Peyer's patch (tissue), 4 donors: ENCODE measurements around the gene ZBTB7C.

Experiments used
- CTCF ChIP-seq, 6 experiments: fragments of 450-650 bp in 4 of 6; fragments of 200-600 bp in 2 of 6; sonication (generic) in 1 of 6; IDR thresholded peaks; one replicate each; pipeline ENCODE4 v1.5.1; 2017 to 2019; ENCODE audit warnings: antibody characterized with exemption in 6 of 6, mild to moderate bottlenecking in 3 of 6, moderate library complexity in 1 of 6
- POLR2A ChIP-seq, 2 donors: fragments of 450-650 bp; IDR thresholded peaks; one replicate each; pipeline ENCODE4 v1.5.1; 2017; ENCODE audit warnings: antibody characterized with exemption in 2 of 2, mild to moderate bottlenecking in 2 of 2, moderate library complexity in 2 of 2

GRCh38 chr18:48326901-48327675 lies 82.1 kb downstream of the ZBTB7C start:
- no peak for TF ChIP-seq CTCF (IDR thresholded peaks at IDR 0.05)
- no peak for TF ChIP-seq POLR2A (IDR thresholded peaks at IDR 0.05)
